Endodermal cell (in vitro differentiated cells): ENCODE results near the gene MYO5B. TPM values are rescaled to one million over a fixed set of nuclear protein-coding genes. Genes with fewer than 3 reads are reported as not detected.

Experiments used
- DNase-seq: peaks from one replicate; pipeline ENCODE4 v3.0.0-alpha.2; 2017
- H3K27ac ChIP-seq: 2 replicates; pipeline ENCODE4 v1.5.1; 2013; ENCODE audit warnings: mild to moderate bottlenecking, low read depth, low read length, moderate library complexity
- H3K27me3 ChIP-seq: 2 replicates; pipeline ENCODE4 v1.6.1; 2013; ENCODE audit warnings: mild to moderate bottlenecking, low read length, moderate library complexity; ENCODE audit not compliant: insufficient read depth, control insufficient read depth, poor library complexity, severe bottlenecking
- H3K36me3 ChIP-seq: 2 replicates; pipeline ENCODE4 v1.7.0; 2013; ENCODE audit warnings: mild to moderate bottlenecking, low read length, moderate library complexity; ENCODE audit not compliant: control insufficient read depth, insufficient read depth
- H3K4me1 ChIP-seq: one replicate; pipeline ENCODE4 v1.7.0; 2013; ENCODE audit warnings: low read length; ENCODE audit not compliant: control insufficient read depth, insufficient read depth
- H3K4me3 ChIP-seq: 2 replicates; pipeline ENCODE4 v1.5.1; 2013; ENCODE audit warnings: mild to moderate bottlenecking, low read length, moderate library complexity
- H3K9ac ChIP-seq: 2 replicates; pipeline ENCODE4 v1.6.1; 2013; ENCODE audit warnings: mild to moderate bottlenecking, low read length, moderate library complexity; ENCODE audit not compliant: poor library complexity, severe bottlenecking; ENCODE audit errors: extremely low read depth
- H3K9me3 ChIP-seq: 2 replicates; pipeline ENCODE4 v1.6.1; 2013; ENCODE audit warnings: mild to moderate bottlenecking, low read length, moderate library complexity; ENCODE audit not compliant: control insufficient read depth
- H3K27ac Mint-ChIP-seq: 2 replicates; pipeline ENCODE4 v1.8.0; 2020; ENCODE audit warnings: mixed read lengths
- H3K27me3 Mint-ChIP-seq: 2 replicates; pipeline ENCODE4 v1.8.0; 2021; ENCODE audit warnings: mild to moderate bottlenecking, mixed read lengths; ENCODE audit not compliant: insufficient read depth
- H3K36me3 Mint-ChIP-seq: 2 replicates; pipeline ENCODE4 v1.8.0; 2020; ENCODE audit warnings: low read depth, mixed read lengths
- H3K4me1 Mint-ChIP-seq: 2 replicates; pipeline ENCODE4 v1.8.0; 2020; ENCODE audit warnings: mixed read lengths
- H3K4me3 Mint-ChIP-seq: 2 replicates; pipeline ENCODE4 v1.8.0; 2020; ENCODE audit warnings: mild to moderate bottlenecking, moderate library complexity, mixed read lengths
- H3K9me3 Mint-ChIP-seq: 2 replicates; pipeline ENCODE4 v1.8.0; 2020; ENCODE audit warnings: mild to moderate bottlenecking, mixed read lengths
- CTCF ChIP-seq: fragments of 200-600 bp; sonication (generic); conservative IDR thresholded peaks from 2 replicates; pipeline ENCODE4 v1.5.0; 2021; ENCODE audit warnings: antibody characterized with exemption, mild to moderate bottlenecking
- whole genome bisulfite sequencing, 2 experiments: methylation state at CpG; one replicate each; pipeline versions ENCODE4 v1.1.5 to v1.1.7; 2013; ENCODE audit warnings: missing lambda C conversion rate in 2 of 2, mixed read lengths in 1 of 2; ENCODE audit not compliant: insufficient coverage in 1 of 2, insufficient read length in 1 of 2; 5-methylcytosine and 5-hydroxymethylcytosine counted together
- total RNA-seq, 2 donors: library from RNA; stranded (reverse); fragmentation: NEBNext Ultra II Directional in 1 of 2; extraction: Animal tissue kit (Norgen Biotek cat#: 25700) in 1 of 2; gene quantifications; 2 replicates in 1 of 2; 3 replicates in 1 of 2; pipeline ENCODE4 v1.2.1, GENCODE V29; 2021

The MYO5B gene
- total RNA-seq, 2 donors from 2014 or later: 12.2 to 16.8 TPM

GRCh38 chr18:50203801-50204604, 9.1 kb upstream of the MYO5B start:
- 13 to 36% methylated on average over 9 to 24 of the region's 24 CpGs for WGBS, 2 experiments
- Mint-ChIP-seq H3K27ac (no peak overlapping the region), H3K36me3 (no peaks in the 10 kb centered on the region), H3K9me3 (peaks cover 4% of the 10 kb centered on the region), H3K27me3 (peaks cover 40% of the 10 kb centered on the region), H3K4me1 (peaks cover 3% of the 10 kb centered on the region), H3K4me3 (peak overlapping the region; percentile 34)
- Histone ChIP-seq H3K27me3 (peaks cover 6% of the 10 kb centered on the region), H3K27ac (no peak overlapping the region), H3K9me3 (peaks cover 9% of the 10 kb centered on the region), H3K9ac (no peak overlapping the region), H3K4me1 (no peaks in the 10 kb centered on the region), H3K36me3 (no peaks in the 10 kb centered on the region), H3K4me3 (no peak overlapping the region)
- DNase-seq: peak; percentile 91
- peak; percentile 85 for TF ChIP-seq CTCF

GRCh38 chr18:50201476-50202018, 6.6 kb upstream of the MYO5B start:
- Histone ChIP-seq H3K4me3 (no peak overlapping the region), H3K27me3 (peaks cover 17% of the 10 kb centered on the region), H3K27ac (no peak overlapping the region), H3K9me3 (peaks cover 9% of the 10 kb centered on the region), H3K36me3 (no peaks in the 10 kb centered on the region), H3K9ac (no peak overlapping the region), H3K4me1 (no peaks in the 10 kb centered on the region)
- WGBS, 2 experiments: 90% methylated on average over 1 of the region's 1 CpG; no CpG with 5 or more reads in 1 of the 2 experiments
- no peak for DNase-seq
- H3K4me3 Mint-ChIP-seq: no peak overlapping the region
- H3K36me3 Mint-ChIP-seq: no peaks in the 10 kb centered on the region
- TF ChIP-seq CTCF: no peak
- no peak overlapping the region for H3K27ac Mint-ChIP-seq
- peaks cover 4% of the 10 kb centered on the region for H3K9me3 Mint-ChIP-seq
- H3K27me3 Mint-ChIP-seq: peaks cover 59% of the 10 kb centered on the region
- H3K4me1 Mint-ChIP-seq: peaks cover 3% of the 10 kb centered on the region

GRCh38 chr18:50199921-50200320, 5.0 kb upstream of the MYO5B start:
- DNase-seq: no peak
- Mint-ChIP-seq H3K4me3 (no peak overlapping the region), H3K9me3 (peaks cover 4% of the 10 kb centered on the region), H3K27ac (no peak overlapping the region), H3K36me3 (no peaks in the 10 kb centered on the region), H3K27me3 (peaks cover 73% of the 10 kb centered on the region), H3K4me1 (peaks cover 6% of the 10 kb centered on the region)
- Histone ChIP-seq H3K9me3 (peaks cover 9% of the 10 kb centered on the region), H3K4me1 (no peaks in the 10 kb centered on the region), H3K27me3 (peaks cover 28% of the 10 kb centered on the region), H3K4me3 (no peak overlapping the region), H3K9ac (no peak overlapping the region), H3K27ac (no peak overlapping the region), H3K36me3 (no peaks in the 10 kb centered on the region)
- TF ChIP-seq CTCF: no peak
- WGBS, 2 experiments: 84 to 100% methylated on average over 1 of the region's 1 CpG
